Measurements from ENCODE around the gene MRPL1.
"Not testable (repeated sequence)": the region's sequence is repeated elsewhere in the genome, so short reads cannot be mapped to it uniquely, and the experiment has no call there.

The MRPL1 gene

GRCh38 chr4:77920371-77920770 is 57.7 kb downstream of the MRPL1 start:
- DNase-seq = no peak

- DNase-seq = no peak
These were observed 59.1 kb downstream of the MRPL1 start for GRCh38 chr4:77921701-77922100.

GRCh38 chr4:77922158-77923094 is 59.8 kb downstream of the MRPL1 start:
- no peak for DNase-seq

- DNase-seq = no peak
These were observed 65.6 kb downstream of the MRPL1 start for GRCh38 chr4:77927991-77928925.

- DNase-seq = no peak
These were observed 67.6 kb downstream of the MRPL1 start for GRCh38 chr4:77930154-77930639.

- no peak for DNase-seq
These were observed 68.2 kb downstream of the MRPL1 start for GRCh38 chr4:77930876-77931275.

GRCh38 chr4:77931452-77932135 is 69.0 kb downstream of the MRPL1 start:
- no peak for DNase-seq

GRCh38 chr4:77938560-77938959 is 75.9 kb downstream of the MRPL1 start:
- no peak for DNase-seq

GRCh38 chr4:77945929-77946328 is 83.3 kb downstream of the MRPL1 start:
- DNase-seq = not testable (repeated sequence)

- DNase-seq = no peak
These were observed 87.6 kb downstream of the MRPL1 start for GRCh38 chr4:77950203-77950602.

- peak; percentile 54 for DNase-seq
These were observed 89.8 kb downstream of the MRPL1 start for GRCh38 chr4:77952457-77952856.

- DNase-seq = no peak
These were observed 92.1 kb downstream of the MRPL1 start for GRCh38 chr4:77954690-77955089.

GRCh38 chr4:77956917-77957316 is 94.3 kb downstream of the MRPL1 start:
- no peak for DNase-seq

GRCh38 chr4:77958897-77959296 is 96.3 kb downstream of the MRPL1 start:
- DNase-seq = no peak

- DNase-seq = peak; percentile 38
These were observed 97.1 kb downstream of the MRPL1 start for GRCh38 chr4:77959566-77960338.

GRCh38 chr4:77960367-77960766 is 97.7 kb downstream of the MRPL1 start:
- no peak for DNase-seq

GRCh38 chr4:77963004-77963403 is 100.4 kb downstream of the MRPL1 start:
- DNase-seq = no peak

- not testable (repeated sequence) for DNase-seq
These were observed 111.0 kb downstream of the MRPL1 start for GRCh38 chr4:77973657-77974056.

- not testable (repeated sequence) for DNase-seq
These were observed 120.4 kb downstream of the MRPL1 start for GRCh38 chr4:77982900-77983540.

GRCh38 chr4:77983612-77984311 is 121.1 kb downstream of the MRPL1 start:
- DNase-seq = not testable (repeated sequence)

GRCh38 chr4:77989968-77990367 is 127.3 kb downstream of the MRPL1 start:
- no peak for DNase-seq
